Activated CD8-positive, alpha-beta T cell treated with anti-CD3 and anti-CD28 coated beads for 36 hours (primary cell): ENCODE measurements around the gene ULK3. TPM values are rescaled to one million over a fixed set of nuclear protein-coding genes. Genes with fewer than 3 reads are reported as not detected.

Experiments
- ATAC-seq: fragments of 200-7000 bp; cut with Tn5 transposase; one replicate; pipeline ENCODE4 v1.10.0; 2021; ENCODE audit warnings: mild to moderate bottlenecking, moderate library complexity
- CTCF ChIA-PET: fragments of 350-600 bp; sonication (Branson Sonifier 250); formaldehyde crosslinking; loops from one replicate; lab custom pipeline; 2021; ENCODE audit warnings: antibody characterized with exemption; lab: Charles Lee
- POLR2A ChIA-PET: fragments of 350-600 bp; sonication (Branson Sonifier 250); formaldehyde crosslinking; loops from one replicate; lab custom pipeline; 2021; ENCODE audit warnings: antibody characterized with exemption; lab: Charles Lee
- DNase-seq: peaks from one replicate; pipeline ENCODE4 v3.0.0-alpha.2; 2020
- H3K27ac Mint-ChIP-seq: one replicate; pipeline ENCODE4 v1.8.0; 2021; ENCODE audit warnings: mild to moderate bottlenecking, mixed read lengths
- H3K27me3 Mint-ChIP-seq: one replicate; pipeline ENCODE4 v1.8.0; 2021; ENCODE audit warnings: mixed read lengths
- H3K36me3 Mint-ChIP-seq: one replicate; pipeline ENCODE4 v1.8.0; 2021; ENCODE audit warnings: low read depth, mixed read lengths
- H3K4me1 Mint-ChIP-seq: one replicate; pipeline ENCODE4 v1.8.0; 2021; ENCODE audit warnings: low read depth, mixed read lengths
- H3K4me3 Mint-ChIP-seq: one replicate; pipeline ENCODE4 v1.8.0; 2021; ENCODE audit warnings: mild to moderate bottlenecking, moderate library complexity, mixed read lengths
- H3K9me3 Mint-ChIP-seq: one replicate; pipeline ENCODE4 v1.8.0; 2021; ENCODE audit warnings: mixed read lengths
- intact Hi-C: fragments of 100-400 bp; cut with micrococcal nuclease; formaldehyde crosslinking; loops from one replicate; pipeline ENCODE4 v1.10.0; 2022
- total RNA-seq, 2 experiments: library from RNA; stranded (reverse); gene quantifications; one replicate each; pipeline ENCODE4 v1.2.3, GENCODE V29; 2021
- TF ChIP-seq, protein P1 (sequence below): fragments of 200-600 bp; IDR thresholded peaks from one replicate; pipeline ENCODE4 v1.8.0; 2022; ENCODE audit warnings: antibody characterized with exemption, mild to moderate bottlenecking

ULK3 gene
- total RNA-seq, 2 experiments from 2014 or later, result 45.9 to 49.3 TPM

DNA sequence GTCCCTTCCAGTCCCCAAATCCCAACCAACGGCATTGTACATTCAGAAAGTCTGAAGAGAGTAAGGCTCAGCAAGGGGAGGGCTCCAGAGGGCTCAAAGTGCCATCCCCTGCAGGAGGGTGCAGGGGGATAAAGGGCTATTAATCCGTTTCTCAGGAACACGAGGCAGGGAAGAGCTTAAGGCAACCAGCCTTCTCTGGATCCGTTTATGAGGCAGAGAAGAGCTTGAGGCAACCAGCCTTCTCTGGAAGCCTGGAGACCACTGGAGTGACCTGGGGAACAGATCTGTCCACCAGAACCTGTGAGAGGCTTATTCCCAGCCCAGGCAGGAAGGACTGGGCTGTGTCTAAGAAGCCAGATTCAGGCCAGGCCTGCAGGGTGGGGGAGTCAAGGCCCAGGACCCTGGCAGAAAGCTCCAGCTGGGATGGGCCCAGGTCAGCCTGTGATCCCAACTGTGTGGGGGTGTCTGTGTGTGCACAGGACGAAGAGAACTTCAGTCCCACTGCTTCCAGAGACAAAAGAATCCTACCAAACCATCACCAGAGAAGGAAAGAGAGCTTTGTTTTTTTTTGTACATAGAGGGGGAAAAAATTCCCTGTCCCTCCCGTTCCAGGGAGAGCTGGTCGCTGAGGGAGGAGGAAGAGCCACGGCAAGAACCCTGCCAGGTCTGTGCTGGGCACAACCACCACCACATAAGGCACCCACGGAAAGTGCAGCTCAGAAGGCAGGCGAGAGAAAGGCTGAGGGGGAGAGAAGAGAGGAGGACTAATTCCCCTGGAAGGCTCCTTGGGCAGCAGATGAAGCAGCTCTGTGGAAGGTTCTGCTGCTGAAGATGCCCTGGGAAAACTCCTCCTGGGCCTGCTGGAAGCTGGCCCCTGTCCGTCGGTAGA, 1.6 kb upstream of the ULK3 start:
- H3K27ac Mint-ChIP-seq, result peak overlapping the region; percentile 94
- TF ChIP-seq, protein P1, sequence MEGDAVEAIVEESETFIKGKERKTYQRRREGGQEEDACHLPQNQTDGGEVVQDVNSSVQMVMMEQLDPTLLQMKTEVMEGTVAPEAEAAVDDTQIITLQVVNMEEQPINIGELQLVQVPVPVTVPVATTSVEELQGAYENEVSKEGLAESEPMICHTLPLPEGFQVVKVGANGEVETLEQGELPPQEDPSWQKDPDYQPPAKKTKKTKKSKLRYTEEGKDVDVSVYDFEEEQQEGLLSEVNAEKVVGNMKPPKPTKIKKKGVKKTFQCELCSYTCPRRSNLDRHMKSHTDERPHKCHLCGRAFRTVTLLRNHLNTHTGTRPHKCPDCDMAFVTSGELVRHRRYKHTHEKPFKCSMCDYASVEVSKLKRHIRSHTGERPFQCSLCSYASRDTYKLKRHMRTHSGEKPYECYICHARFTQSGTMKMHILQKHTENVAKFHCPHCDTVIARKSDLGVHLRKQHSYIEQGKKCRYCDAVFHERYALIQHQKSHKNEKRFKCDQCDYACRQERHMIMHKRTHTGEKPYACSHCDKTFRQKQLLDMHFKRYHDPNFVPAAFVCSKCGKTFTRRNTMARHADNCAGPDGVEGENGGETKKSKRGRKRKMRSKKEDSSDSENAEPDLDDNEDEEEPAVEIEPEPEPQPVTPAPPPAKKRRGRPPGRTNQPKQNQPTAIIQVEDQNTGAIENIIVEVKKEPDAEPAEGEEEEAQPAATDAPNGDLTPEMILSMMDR, result peak; percentile 14
- ATAC-seq (peak; percentile 0), DNase-seq (peak; percentile 28)
- peaks cover 24% of the 10 kb centered on the region for H3K36me3 Mint-ChIP-seq
- CTCF ChIA-PET, result interaction anchor here (0.7 to 4.7 kb wide), 15 partner anchors 9 to 106 kb away, joined by 3 to 38 read pairs (median 5); partner anchors contain the start of genes FAM219B and MPI
- H3K27me3 Mint-ChIP-seq, result no peaks in the 10 kb centered on the region
- intact Hi-C loops, result loop anchor here (5.0 kb wide), 1 partner anchor 62 kb away; the partner anchor contains the start of gene CSK
- no peaks in the 10 kb centered on the region for H3K9me3 Mint-ChIP-seq
- POLR2A ChIA-PET, result interaction anchor here (0.7 to 4.5 kb wide), 10 partner anchors 12 to 62 kb away, joined by 3 to 18 read pairs (median 4); partner anchors contain the start of gene FAM219B
- peak overlapping the region; percentile 90 for H3K4me3 Mint-ChIP-seq
- H3K4me1 Mint-ChIP-seq, result peaks cover 44% of the 10 kb centered on the region

DNA sequence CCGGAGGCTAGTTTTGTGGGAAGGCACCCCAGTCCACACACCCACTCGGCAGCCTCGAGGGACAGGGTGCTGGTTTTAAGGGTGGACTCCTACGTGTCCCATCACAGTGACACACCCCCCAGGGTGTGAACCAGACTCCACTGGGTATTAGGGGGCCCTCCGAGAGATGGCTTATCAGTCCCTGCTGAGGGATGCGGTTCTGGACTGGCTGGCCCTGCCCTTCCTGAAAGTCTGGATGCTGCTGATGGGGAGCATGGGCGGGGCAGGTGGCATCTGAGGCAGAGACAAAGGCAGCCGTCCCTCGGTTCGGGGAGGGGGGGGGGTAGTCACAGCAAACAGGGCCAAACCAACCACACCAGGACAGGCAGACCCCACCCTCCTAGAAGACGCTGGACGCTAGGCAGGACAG, 939 bp upstream of the ULK3 start:
- peaks cover 24% of the 10 kb centered on the region for H3K36me3 Mint-ChIP-seq
- H3K4me3 Mint-ChIP-seq, result peak overlapping the region; percentile 90
- peaks cover 44% of the 10 kb centered on the region for H3K4me1 Mint-ChIP-seq
- no peaks in the 10 kb centered on the region for H3K9me3 Mint-ChIP-seq
- intact Hi-C loops, result loop anchor here (5.0 kb wide), 1 partner anchor 62 kb away; the partner anchor contains the start of gene CSK
- DNase-seq (no peak), ATAC-seq (no peak)
- ChIA-PET POLR2A (interaction anchor here (0.6 to 4.5 kb wide), 8 partner anchors 8 to 63 kb away, joined by 3 to 18 read pairs (median 4); partner anchors contain the start of gene FAM219B), CTCF (interaction anchor here (0.6 to 4.7 kb wide), 14 partner anchors 16 to 212 kb away, joined by 3 to 38 read pairs (median 4); partner anchors contain the start of genes MPI and RPP25)
- H3K27me3 Mint-ChIP-seq, result no peaks in the 10 kb centered on the region
- TF ChIP-seq, protein P1, result no peak
- peak overlapping the region; percentile 94 for H3K27ac Mint-ChIP-seq

DNA sequence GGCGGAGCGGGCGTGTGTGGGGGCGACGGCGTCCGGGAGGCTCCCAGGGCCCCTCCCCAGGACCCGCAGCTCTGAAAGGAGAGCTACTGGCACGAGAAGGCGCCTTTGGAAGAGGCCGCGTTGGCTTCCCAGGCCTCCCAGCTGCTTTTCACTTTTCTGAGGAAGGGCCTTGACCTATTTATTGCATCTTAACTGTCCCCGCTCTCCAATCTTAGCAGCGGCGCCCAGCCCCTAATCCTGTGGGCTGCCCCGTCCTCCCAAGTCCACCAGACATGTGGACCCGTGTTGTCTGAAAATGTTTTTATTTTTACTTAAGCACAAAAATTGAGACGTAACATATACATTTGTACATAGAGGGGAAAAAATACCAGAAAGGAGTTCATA, 481 bp upstream of the ULK3 start:
- Mint-ChIP-seq H3K9me3 (no peaks in the 10 kb centered on the region), H3K27ac (peak overlapping the region; percentile 94), H3K4me1 (peaks cover 44% of the 10 kb centered on the region), H3K4me3 (peak overlapping the region; percentile 90), H3K36me3 (peaks cover 25% of the 10 kb centered on the region), H3K27me3 (no peaks in the 10 kb centered on the region)
- no peak for ATAC-seq
- ChIA-PET POLR2A (interaction anchor here (0.6 to 4.5 kb wide), 8 partner anchors 8 to 94 kb away, joined by 3 to 18 read pairs (median 4); partner anchors contain the start of gene COX5A), CTCF (interaction anchor here (0.6 to 4.7 kb wide), 14 partner anchors 15 to 212 kb away, joined by 3 to 38 read pairs (median 4); partner anchors contain the start of genes MPI and RPP25)
- no peak for DNase-seq
- TF ChIP-seq, protein P1, result no peak
- intact Hi-C loops, result loop anchor here (5.0 kb wide), 1 partner anchor 61 kb away; the partner anchor contains the start of gene CSK

DNA sequence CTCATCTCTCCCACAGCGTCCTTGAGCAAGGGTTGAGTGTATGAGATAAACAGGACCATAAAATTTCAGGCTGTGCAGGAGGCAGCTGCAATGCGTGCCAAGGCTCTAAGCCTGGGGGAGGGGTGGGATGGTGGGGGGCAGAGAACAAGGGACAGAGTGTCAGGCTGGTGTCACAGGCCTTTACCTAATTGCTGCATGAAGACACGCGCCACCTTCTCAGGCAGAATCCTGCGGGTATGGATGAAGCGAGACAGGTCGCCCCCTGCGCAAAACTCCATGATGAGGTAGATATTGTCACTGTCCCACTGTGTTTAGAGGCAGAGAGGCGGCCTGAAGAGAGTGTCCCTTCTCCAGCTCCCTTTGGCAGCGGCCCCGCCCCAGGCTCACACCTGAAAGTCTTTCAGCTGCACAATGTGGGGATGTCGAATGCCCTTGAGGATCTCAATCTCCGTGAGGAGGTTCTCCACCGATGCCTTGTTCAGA, 1.0 kb downstream of the ULK3 start:
- CTCF ChIA-PET, result interaction anchor here (0.9 to 4.7 kb wide), 12 partner anchors 15 to 227 kb away, joined by 3 to 38 read pairs (median 4); partner anchors contain the start of gene CPLX3
- POLR2A ChIA-PET, result interaction anchor here (0.6 to 3.5 kb wide), 8 partner anchors 11 to 116 kb away, joined by 3 to 12 read pairs (median 3); partner anchors contain the start of gene COX5A

More for the DNA sequence above, 1.0 kb downstream of the ULK3 start:
- DNase-seq (no peak), ATAC-seq (no peak)
- Mint-ChIP-seq H3K27ac (peak overlapping the region; percentile 82), H3K4me1 (peaks cover 44% of the 10 kb centered on the region), H3K36me3 (peaks cover 20% of the 10 kb centered on the region), H3K27me3 (no peaks in the 10 kb centered on the region), H3K9me3 (no peaks in the 10 kb centered on the region), H3K4me3 (peak overlapping the region; percentile 90)
- intact Hi-C loops, result loop anchor here (5.0 kb wide), 1 partner anchor 60 kb away; the partner anchor contains the start of gene CSK
- TF ChIP-seq, protein P1, result no peak
